Calu3 (cell line): ENCODE data around the gene POLD2. TPM values are rescaled to one million over a fixed set of nuclear protein-coding genes. Genes with fewer than 3 reads are reported as not detected.

Source experiments
- BruUV-seq: library from RNA; stranded (reverse); fragments of 400-500 nt; replicated peaks from 2 replicates; lab custom pipeline; 2021; lab: Mats Ljungman, UMichigan
- CTCF ChIA-PET: fragments of 300-600 bp; sonication (Branson Sonifier 250); formaldehyde crosslinking; loops from one replicate; lab custom pipeline; 2022; ENCODE audit warnings: antibody characterized with exemption; lab: Charles Lee
- DNase-seq: peaks from one replicate; pipeline ENCODE4 v3.0.0; 2022
- H3K27ac Mint-ChIP-seq: one replicate; pipeline ENCODE4 v1.8.0; 2022; ENCODE audit warnings: mixed read lengths; ENCODE audit not compliant: unreplicated experiment
- H3K27me3 Mint-ChIP-seq: one replicate; pipeline ENCODE4 v1.8.0; 2022; ENCODE audit warnings: mixed read lengths; ENCODE audit not compliant: unreplicated experiment
- H3K36me3 Mint-ChIP-seq: one replicate; pipeline ENCODE4 v1.8.0; 2022; ENCODE audit warnings: mild to moderate bottlenecking, moderate library complexity, mixed read lengths; ENCODE audit not compliant: insufficient read depth, unreplicated experiment
- H3K4me1 Mint-ChIP-seq: one replicate; pipeline ENCODE4 v1.8.0; 2022; ENCODE audit warnings: mild to moderate bottlenecking, low read depth, mixed read lengths; ENCODE audit not compliant: unreplicated experiment
- H3K4me3 Mint-ChIP-seq: one replicate; pipeline ENCODE4 v1.8.0; 2022; ENCODE audit warnings: mild to moderate bottlenecking, low read depth, moderate library complexity, mixed read lengths; ENCODE audit not compliant: unreplicated experiment
- H3K9me3 Mint-ChIP-seq: one replicate; pipeline ENCODE4 v1.8.0; 2022; ENCODE audit warnings: low read depth, mixed read lengths; ENCODE audit not compliant: unreplicated experiment
- intact Hi-C: fragments of 100-400 bp; cut with micrococcal nuclease; formaldehyde crosslinking; loops from one replicate; pipeline ENCODE4 v1.10.0; 2022; ENCODE audit not compliant: unreplicated experiment
- total RNA-seq: library from RNA; stranded (reverse); gene quantifications from 2 replicates; pipeline ENCODE4 v1.2.3, GENCODE V29; 2022
- TF ChIP-seq, protein P1 (sequence below): fragments of 200-600 bp; IDR thresholded peaks from one replicate; pipeline ENCODE4 v1.8.0; 2022; ENCODE audit warnings: antibody characterized with exemption; ENCODE audit not compliant: unreplicated experiment

The POLD2 gene
- total RNA-seq, 1 experiment from 2014 or later: 237 TPM

DNA sequence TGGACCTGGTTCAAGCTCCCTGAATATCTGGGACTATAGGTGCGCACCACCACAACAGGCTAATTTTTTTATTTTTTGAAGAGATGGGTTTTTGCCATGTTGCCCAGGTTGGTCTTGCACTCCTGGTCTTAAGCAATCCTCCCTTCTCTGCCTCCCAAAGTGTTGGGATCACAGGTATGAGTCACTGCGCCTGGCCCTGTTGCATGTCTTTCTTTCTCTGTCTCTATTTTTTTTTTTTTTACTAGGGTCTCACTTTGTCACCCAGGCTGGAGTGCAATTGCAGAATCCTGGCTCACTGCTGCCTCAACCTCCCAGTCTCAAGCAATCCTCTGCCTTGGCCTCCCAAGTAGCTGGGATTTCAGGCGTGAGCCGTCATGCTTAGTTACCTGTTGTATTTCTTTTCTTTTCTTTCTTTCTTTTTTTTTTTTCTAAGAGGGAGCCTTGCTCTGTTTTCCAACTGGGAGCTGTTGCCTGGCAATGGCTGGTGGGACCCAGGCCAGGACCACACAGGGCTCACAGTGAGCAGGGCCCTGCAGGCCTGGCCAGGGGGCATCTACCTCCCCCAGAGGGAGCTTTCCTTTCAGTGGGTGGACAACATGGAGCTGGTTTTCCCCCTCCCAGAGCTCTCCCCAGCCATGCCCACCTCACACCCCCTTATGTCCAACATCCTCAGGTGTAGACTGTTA is 11.7 kb upstream of the POLD2 start:
- BruUV-seq: no TSS peak
- peaks cover 76% of the 10 kb centered on the region for H3K27me3 Mint-ChIP-seq
- DNase-seq: no peak
- no peaks in the 10 kb centered on the region for H3K36me3 Mint-ChIP-seq
- TF ChIP-seq, protein P1, sequence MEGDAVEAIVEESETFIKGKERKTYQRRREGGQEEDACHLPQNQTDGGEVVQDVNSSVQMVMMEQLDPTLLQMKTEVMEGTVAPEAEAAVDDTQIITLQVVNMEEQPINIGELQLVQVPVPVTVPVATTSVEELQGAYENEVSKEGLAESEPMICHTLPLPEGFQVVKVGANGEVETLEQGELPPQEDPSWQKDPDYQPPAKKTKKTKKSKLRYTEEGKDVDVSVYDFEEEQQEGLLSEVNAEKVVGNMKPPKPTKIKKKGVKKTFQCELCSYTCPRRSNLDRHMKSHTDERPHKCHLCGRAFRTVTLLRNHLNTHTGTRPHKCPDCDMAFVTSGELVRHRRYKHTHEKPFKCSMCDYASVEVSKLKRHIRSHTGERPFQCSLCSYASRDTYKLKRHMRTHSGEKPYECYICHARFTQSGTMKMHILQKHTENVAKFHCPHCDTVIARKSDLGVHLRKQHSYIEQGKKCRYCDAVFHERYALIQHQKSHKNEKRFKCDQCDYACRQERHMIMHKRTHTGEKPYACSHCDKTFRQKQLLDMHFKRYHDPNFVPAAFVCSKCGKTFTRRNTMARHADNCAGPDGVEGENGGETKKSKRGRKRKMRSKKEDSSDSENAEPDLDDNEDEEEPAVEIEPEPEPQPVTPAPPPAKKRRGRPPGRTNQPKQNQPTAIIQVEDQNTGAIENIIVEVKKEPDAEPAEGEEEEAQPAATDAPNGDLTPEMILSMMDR: no peak
- CTCF ChIA-PET: interaction anchor here (0.7 kb wide), 2 partner anchors 50 to 355 kb away, joined by 3 to 5 read pairs; partner anchors contain the start of gene NUDCD3
- intact Hi-C loops: loop anchor here (5.0 kb wide), 1 partner anchor 62 kb away; no protein-coding TSS in a partner anchor
- no peak overlapping the region for H3K27ac Mint-ChIP-seq
- H3K4me1 Mint-ChIP-seq: peaks cover 7% of the 10 kb centered on the region
- H3K4me3 Mint-ChIP-seq: no peak overlapping the region
- no peaks in the 10 kb centered on the region for H3K9me3 Mint-ChIP-seq

DNA sequence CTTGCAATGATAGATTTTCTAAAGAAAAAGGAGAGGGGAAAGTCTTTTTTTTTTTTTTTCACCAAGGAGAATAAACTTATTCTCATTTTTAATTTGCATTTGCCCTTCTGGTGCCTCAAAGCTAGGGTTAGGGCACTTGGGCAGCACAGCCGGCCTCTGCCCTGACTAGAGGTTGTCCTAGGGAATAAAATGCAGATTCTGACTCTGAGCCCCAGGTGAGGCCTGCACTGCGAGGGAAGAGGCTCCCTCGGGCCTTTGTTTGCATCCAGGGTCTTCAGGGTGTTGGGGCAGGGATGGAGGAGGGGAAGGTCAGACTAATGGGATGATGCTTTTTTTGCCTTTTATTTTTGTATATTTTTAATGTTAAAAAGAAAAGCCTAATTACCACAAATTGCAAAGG is 9.9 kb upstream of the POLD2 start:
- Mint-ChIP-seq H3K27me3 (peaks cover 71% of the 10 kb centered on the region), H3K36me3 (peaks cover 5% of the 10 kb centered on the region), H3K27ac (no peak overlapping the region), H3K9me3 (no peaks in the 10 kb centered on the region), H3K4me1 (peaks cover 7% of the 10 kb centered on the region), H3K4me3 (no peak overlapping the region)
- TF ChIP-seq, protein P1: no peak
- no peak for DNase-seq
- intact Hi-C loops: loop anchor here (5.0 kb wide), 1 partner anchor 64 kb away; no protein-coding TSS in a partner anchor
- BruUV-seq: no TSS peak
- CTCF ChIA-PET: interaction anchor here (0.6 to 0.7 kb wide), 2 partner anchors 395 to 1302 kb away, joined by 5 read pairs; no protein-coding TSS in a partner anchor

DNA sequence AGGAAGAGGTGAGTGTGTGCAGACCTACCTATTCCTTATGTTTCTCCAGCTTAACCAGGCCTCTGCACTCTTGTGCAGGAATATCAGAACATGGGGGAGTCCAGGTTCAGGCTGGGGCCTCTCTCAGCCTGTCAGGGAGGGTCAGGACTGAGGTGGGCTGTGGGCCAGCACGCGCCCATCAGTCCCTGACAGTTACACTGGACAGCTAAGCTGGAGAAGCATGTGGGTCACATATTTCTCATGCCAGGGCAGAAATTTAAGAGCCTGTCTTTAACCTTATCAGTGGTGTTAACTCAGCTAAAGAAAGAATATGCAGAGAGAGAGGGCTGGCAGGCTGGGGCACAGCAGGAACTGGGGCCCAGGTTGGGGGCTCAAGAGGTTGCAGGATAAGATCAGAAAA is 8.7 kb upstream of the POLD2 start:
- intact Hi-C loops: loop anchor here (5.0 kb wide), 1 partner anchor 65 kb away; no protein-coding TSS in a partner anchor
- no peak for DNase-seq
- Mint-ChIP-seq H3K27ac (no peak overlapping the region), H3K27me3 (peaks cover 72% of the 10 kb centered on the region), H3K36me3 (peaks cover 5% of the 10 kb centered on the region), H3K4me3 (no peak overlapping the region), H3K4me1 (peaks cover 7% of the 10 kb centered on the region), H3K9me3 (no peaks in the 10 kb centered on the region)
- TF ChIP-seq, protein P1: no peak
- CTCF ChIA-PET: interaction anchor here (0.6 to 1.2 kb wide), 3 partner anchors 10 to 81 kb away, joined by 3 to 5 read pairs (median 4); partner anchors contain the start of gene POLD2
- no TSS peak for BruUV-seq

DNA sequence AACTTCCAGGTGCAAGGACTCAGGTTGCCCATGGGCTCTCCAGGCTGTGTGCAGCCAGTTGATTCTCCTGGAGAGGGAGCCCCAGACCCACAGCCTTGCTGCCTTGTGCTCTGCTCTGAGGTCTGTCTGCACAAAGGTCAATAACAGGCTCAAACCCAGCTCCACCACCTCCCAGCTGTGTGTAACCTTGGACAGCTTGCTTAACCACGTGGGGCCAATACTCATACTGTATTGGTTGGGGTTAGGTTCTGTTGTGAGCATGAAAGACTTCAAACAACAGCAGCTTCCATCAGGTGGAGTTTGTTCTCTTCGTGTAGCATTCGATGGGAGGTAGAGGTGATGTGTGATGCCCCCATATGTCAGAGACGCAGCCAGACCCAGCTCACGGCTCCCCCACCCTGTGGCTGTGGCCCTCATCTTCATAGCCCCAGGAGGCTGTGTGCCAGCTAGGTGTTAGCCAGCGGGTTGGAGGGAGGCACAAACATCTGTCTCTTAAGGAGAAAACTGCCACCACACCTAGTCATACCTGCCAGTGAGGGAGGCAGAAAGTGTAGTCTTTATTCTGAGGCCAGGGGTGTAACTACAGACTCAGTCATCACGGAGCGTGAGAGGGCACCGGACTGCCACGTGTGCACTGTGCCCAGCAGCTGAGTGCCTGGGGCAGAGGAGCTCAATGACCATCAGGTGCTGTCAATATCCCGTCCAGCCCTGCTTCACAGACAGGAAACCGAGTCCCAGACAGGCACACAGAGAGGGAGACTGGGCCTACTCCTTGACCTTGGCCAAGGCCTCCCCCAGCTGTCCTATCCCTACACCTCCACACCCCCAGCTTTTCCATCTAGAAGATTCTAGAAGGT is 8.1 kb upstream of the POLD2 start:
- Mint-ChIP-seq H3K4me1 (peaks cover 7% of the 10 kb centered on the region), H3K27me3 (peaks cover 72% of the 10 kb centered on the region), H3K36me3 (peaks cover 5% of the 10 kb centered on the region), H3K9me3 (no peaks in the 10 kb centered on the region), H3K27ac (no peak overlapping the region), H3K4me3 (no peak overlapping the region)
- CTCF ChIA-PET: interaction anchor here (0.6 to 1.2 kb wide), 4 partner anchors 9 to 82 kb away, joined by 3 to 5 read pairs (median 4); partner anchors contain the start of gene POLD2
- BruUV-seq: no TSS peak
- intact Hi-C loops: loop anchor here (5.0 kb wide), 1 partner anchor 66 kb away; no protein-coding TSS in a partner anchor
- DNase-seq: no peak
- TF ChIP-seq, protein P1: no peak
